Measurements from ENCODE around the gene SH3GL2.

SH3GL2 gene

DNA sequence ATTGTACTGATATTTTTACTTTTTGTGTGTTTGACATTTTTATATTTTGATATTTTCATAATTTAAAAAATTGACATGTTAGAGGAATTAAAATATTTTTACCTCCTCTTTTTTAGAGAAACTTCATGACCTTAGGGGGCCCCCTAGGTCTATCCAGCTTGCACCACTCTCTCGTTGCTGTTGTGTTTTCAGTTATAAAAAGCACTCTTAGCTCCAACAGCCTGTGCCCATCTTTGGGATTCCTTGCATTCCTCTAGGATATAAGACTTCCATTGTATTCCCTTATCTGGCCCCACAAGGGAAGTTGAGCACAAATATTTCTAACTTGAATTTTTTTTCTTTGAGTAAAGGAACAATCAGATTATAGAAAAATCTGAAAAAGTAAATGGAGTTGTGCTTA lies 245.3 kb downstream of the SH3GL2 start:
- no peak for DNase-seq

DNA sequence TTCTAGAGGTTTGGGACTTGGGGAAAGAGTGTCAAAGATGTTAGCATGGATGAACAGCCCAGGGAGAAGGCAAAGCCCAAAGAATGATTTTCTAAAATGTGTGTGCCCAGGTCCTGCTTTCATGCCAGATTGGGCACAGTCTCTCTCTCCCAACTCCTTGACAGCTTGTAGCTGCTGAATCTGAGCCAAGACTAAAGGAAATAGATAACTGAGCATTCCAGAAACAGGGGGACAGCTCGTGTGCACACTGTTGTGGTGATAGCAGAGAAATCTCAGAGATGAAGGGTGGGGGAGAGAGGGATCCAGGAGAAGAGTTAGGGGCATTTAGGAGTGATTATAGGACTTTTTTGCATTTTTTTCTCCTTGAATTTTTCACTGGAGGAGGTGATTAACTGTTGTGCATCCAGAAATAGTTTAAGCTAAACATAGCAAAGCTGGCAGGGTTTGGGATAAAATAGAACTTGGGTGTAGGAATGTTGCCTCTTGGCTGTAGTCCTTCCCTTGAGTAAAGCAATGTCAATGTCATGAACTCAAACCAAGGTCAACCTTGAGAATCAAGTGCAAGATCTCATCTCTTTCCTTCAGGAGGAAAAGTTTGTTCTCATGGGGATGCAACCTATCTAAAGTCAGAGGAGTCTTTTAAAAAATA lies 245.9 kb downstream of the SH3GL2 start:
- DNase-seq: no peak

DNA sequence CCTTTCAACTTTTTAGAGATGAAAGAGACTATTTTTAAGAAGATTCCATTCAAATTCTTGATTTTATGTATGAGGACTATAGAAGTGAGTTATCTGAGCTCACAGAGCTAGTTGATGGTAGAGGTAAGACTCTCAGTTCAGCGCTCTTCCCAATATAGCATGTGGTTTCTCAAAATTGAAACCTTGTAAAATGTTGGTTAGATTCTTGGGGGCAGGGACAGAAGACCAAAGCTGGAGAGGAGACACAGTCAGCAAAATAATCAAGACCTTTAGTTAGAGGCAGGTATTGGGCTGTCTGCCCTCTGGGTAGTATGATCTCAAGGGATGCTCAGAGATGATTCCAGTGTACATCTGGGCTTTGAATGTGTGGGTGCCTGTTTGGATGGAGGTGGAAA lies 246.4 kb downstream of the SH3GL2 start:
- DNase-seq: no peak

DNA sequence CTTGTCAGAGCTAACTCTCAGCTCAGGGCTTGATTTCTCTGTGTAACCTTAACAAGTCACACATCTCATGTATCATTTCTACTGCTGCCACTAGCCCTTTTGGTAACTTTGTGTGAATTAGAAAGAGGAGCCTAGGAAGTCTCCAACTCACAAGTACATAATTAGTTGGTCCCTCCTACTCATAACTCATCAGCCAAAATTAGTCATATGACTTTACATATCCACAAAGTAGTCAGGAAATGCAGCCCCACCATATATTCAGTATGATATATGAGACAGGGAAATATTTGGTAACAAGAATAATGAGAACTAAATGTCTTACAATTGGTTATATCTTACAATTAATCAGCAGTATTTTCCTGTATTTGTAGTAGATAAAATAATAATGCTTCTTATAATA lies 250.2 kb downstream of the SH3GL2 start:
- DNase-seq: no peak

DNA sequence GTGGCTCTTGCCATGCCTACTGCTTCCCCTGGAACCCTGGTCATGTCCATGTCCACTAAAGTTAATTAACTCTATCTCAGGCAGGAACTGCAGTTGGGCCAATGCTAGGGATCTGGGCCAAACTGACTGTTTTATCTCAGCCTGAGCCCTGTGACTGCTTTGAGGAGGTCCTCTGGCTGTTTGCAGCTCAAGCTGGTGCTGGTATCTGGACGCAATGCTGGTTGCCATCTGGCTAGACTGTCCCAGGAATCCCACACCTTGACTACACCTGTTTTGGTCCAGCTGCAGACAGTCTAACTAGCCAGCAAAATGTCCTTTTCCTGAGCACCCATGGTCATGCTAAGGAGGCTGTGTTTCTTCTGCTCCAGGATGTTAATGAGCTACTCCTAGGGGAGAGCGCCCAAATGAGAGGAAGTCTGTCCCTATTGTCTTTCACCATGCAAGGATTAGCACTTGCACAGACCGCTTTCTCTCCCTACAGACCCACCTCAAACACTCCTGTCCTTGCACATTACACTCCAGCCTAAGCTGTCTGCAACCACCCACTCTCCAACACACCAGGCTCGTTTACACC lies 251.0 kb downstream of the SH3GL2 start:
- no peak for DNase-seq

DNA sequence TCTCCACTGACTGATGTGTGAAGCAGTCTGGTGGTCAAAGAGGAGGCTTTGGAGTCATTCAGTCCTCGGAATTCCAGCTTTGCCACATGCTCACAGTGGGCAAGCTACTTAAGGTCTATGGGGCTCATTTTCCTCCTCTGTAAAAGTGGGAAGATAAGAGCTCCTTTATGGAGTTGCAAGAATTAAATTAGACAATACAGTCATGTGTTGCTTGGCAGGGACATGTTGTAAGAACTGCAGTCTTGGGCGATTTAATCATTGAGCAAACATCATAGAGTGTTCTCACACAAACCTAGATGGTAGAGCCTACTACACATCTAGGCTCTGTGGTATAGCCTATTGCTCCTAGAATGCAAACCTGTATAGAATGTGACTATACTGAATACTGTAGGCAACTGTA lies 253.9 kb downstream of the SH3GL2 start:
- no peak for DNase-seq

DNA sequence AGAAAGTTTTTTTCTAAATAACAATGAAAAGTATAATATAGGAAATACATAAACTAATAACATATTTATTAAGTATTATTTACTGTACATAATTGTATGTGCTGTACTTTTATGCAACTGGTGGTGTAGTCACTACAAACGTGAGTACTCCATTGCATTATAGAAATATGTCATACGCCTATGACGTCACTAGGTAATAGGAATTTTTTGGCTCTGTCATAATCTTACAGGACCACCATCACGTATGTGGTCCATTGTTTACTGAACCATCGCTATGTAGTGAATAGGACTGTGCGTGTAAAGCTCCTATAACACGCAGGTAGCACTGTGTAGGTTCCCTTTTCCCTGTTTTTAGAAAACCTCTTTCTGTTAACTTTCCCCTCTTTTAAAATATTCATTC lies 255.0 kb downstream of the SH3GL2 start:
- no peak for DNase-seq

DNA sequence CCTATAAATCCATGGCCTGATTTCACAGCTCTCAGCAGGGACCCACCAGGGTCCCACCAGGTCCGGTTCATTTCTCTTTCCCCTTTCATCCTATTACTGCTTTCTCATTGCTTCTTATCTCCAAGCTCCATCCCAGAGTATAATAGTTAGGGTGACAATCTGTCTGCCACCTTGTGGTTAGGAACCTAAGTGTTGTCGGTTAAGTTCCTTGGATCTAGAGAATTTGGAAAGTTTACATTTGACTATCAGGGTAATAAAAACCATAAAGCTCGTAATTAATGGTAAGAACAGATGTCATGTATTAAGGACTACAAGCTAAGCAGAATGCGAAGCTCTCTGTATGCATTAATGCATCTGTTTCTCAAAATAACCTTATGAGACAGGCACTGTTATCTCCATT lies 259.1 kb downstream of the SH3GL2 start:
- no peak for DNase-seq

DNA sequence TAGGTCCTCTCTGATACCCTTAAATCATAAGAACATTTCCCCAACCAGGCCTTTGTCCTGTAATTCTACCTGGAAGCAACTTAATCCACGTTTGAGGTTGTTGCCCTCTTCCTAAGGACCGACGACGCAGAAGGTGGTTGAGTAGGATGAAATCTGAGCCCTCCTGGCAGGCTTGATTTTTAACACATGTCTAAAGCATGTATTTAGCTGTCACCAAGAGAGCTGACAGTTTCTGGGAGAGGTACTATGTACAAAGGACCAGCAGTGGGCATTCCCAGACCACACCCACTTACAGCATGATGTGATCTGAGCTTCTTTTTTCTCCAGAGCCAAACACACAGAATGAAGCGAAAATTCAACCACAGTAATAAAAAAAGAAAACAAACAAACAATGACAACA lies 260.9 kb downstream of the SH3GL2 start:
- DNase-seq: no peak

DNA sequence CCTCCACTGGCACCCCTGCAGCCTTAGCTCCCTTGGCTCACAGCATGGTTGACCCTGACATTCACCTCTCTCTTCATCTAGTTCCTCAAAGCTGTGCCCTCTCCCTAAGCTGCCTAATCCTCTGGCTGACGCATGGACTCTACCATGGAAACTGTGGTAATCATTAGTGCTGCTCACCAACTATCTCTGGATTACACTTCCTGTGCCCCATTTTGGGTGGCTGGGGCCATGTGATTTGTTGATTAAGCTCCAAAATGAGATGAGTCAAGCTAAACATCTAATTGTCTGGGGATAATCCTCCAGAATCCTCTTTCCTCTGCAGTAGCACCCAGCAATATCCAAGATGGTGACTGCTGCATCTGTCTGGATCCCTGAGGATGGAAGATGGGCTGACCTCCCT lies 264.4 kb downstream of the SH3GL2 start:
- no peak for DNase-seq
